Measurements from ENCODE around the gene SH3RF3.
"Not testable (repeated sequence)": the region's sequence is repeated elsewhere in the genome, so short reads cannot be mapped to it uniquely, and the experiment has no call there.

The SH3RF3 gene

DNA sequence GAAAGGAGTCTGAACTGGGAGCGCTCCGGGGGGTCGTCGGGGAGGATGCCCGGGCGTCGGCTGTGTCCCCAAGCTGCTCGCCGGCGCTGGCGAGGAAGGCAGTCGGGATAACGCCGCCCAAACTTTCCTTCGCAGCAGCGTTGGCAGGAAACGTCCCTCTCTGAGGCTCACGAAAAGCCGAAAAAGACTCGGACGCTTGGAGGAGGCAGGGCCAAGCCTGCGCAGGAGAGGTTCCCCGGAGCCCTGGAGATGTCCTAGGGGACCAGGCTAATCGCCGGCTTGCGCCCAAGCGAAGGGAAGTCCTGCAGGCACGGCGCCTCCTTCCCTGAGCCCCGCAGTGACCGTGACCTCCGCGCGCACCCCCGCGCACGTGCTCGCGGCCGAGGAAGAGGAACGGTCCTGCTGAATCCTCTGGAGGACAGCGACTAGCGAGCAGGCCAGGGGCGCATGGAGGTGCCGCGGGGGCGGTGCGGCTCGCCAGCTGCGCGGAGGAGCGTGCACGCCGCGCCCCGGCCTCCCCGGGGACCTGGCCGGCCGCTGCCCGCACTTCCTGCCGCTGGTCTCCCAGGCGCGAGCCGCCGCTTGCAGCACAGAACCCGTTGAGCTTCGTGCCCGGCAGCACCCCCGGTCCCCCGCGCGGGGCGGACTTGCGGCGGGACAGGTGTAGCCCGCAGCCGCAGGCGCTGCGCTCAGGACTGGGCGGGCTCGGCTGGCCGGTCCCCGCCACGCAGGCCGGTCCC, at the start of gene SH3RF3:
TSS of gene SH3RF3 (plus strand) at position 590 of the 740 bp plus-strand sequence.
- in situ Hi-C loops (cut with HindIII; ENCODE audit: low sequenced_read_pairs), result no loop called here

DNA sequence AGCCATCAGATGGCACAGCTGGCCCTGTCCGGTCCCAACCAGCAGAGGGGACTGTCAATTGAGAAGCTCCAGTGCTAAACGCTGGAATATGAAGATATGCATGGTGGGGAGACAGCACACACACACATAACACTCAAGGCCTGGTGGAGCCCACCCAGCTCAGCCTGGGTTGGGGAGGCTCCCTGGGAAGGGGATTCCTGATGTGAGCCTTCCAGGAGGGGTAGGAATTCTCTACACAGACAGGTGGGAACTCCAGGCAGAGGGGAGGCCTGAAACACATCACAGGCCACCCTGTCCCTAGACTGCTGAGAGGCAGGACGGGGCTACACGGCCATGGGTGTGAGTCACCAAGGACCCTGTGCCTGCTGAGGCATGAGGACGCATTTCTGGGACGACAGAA, 49.4 kb upstream of the SH3RF3 start:
- in situ Hi-C loops (cut with HindIII; ENCODE audit: low sequenced_read_pairs), result no loop called here

DNA sequence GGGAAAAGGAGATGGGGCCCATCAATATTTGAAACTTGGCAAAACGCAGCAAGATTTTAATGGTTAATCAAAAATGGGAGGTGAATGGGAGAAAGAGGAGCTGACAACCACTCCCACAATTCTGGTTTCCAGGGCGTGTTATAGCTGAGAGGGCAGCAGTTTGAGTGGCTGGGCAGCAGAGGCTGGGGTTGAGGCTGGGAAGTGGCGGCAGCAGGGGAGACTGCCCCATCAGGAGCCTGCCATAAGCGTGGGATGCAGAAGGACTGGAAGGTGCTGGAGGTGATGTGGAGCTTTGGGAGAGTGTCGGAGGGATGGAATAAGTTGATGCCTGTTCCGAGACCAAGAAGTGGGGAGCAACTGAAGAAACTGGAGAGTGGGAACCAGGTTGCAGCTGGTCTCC, 48.9 kb upstream of the SH3RF3 start:
- in situ Hi-C loops (cut with HindIII; ENCODE audit: low sequenced_read_pairs), result no loop called here

DNA sequence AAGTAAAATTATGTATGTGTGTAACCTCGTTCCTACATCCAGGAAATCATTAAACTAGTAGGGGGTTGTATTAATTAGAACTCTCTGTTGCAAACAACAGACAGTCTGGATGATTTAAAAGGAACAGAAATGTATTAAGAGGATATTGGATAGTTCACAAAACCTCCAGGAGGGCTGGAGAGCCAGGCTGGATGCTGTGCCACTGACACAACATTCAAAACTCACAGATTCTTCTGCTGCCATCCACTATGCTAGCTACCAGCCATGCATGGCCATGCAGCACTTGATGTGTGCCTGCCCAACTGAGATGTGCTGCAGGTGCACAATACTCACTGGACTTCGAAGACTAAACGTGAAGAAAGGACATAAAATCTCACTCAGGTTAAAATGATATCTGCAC, 48.2 kb upstream of the SH3RF3 start:
- in situ Hi-C loops (cut with HindIII; ENCODE audit: low sequenced_read_pairs), result no loop called here

DNA sequence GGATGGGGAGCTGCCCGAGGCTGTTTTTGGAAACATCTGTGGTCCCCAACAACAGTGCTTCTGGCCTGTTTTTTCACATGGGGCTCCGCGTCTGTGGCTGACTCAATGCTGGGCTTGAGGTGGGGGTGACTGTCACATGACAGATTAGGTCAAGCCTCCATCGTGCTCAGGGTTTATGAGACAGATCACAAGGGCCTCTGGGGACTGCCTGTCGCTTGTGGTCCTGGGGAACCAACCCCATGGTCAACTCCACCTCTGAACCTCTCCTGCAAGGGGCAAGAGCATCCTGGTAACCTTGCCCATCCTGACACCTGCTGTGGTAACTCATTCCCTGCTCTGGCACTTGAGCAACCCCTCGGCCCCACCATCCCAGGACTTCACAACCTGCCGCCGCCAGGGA, 47.6 kb upstream of the SH3RF3 start:
- in situ Hi-C loops (cut with HindIII; ENCODE audit: low sequenced_read_pairs), result no loop called here

DNA sequence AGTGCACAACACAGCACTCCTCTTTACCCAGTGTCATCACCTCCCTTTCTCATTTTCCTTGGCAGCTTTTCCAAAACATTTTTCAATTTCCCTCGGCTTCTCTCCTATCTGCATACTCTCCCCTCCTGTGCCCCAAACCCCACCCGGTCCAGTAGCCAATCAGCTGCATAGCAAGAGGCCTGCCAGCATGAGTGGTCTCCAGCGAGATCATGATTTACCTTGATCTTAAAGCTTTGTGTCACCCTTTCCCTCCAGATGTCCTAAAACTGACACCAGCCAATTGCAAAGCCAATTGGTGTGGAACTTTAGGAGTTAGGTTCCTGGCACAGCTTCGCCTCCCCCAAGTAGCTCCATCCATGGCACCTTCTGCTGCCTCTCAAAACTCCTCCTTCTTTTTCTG, 45.2 kb upstream of the SH3RF3 start:
- in situ Hi-C loops (cut with HindIII; ENCODE audit: low sequenced_read_pairs), result no loop called here

DNA sequence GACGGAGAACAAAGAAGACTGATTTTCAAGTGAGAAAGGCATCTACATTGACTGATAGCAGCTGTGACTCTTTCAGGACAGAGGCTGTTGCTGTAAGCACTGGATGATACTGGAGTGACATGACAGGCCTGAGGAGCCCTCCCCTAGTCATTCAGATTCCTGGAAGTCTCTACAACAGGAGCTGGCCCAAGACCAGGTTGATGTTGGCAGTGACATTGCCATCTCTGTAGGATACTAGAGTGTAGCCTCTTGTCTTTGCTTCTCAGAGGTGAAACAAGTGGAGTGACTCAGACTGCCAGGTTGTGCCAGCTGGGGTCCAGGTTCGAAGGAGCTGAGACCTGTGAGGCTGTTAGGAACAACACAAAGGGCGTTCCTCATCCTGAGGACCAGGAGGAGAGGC, 44.7 kb upstream of the SH3RF3 start:
- in situ Hi-C loops (cut with HindIII; ENCODE audit: low sequenced_read_pairs), result no loop called here

DNA sequence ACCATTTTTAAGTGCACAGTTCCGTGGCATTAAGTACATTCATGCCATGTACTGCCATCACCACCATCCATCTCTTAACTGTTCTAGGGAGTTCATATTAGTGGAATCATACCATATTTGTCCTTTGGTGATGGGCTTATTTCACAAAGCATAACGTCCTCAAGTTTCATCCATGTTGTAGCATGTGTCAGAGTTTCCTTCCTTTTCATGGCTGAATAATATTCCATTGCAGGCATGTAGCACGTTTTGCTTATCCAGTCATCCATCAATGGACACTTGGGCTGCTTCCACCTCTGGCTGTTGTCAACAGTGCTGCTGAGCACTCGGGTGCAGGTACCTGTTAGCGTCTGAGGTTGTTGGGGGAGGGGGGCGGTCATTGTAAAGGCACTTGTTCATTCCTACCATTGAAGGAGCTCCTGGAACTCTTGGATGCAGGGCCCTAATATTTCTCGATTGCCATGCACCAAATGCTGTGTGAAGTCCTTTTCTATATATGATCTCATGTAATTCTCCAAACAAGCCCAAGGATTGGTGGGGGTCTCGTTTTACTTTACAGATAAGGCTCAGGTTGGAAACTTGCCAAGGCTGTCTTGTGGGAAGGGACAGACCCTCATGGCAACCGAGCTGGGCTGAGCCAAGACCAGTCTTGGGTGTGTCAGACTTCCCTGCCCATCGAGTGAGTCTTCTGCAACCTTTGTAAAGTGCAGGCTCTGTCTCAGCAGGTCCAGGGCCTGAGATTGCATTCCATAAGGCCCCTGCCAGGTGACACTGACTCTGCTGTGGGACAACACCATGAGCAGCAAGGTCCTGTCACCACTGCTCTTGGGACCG, 42.9 kb upstream of the SH3RF3 start:
- in situ Hi-C loops (cut with HindIII; ENCODE audit: low sequenced_read_pairs), result no loop called here

DNA sequence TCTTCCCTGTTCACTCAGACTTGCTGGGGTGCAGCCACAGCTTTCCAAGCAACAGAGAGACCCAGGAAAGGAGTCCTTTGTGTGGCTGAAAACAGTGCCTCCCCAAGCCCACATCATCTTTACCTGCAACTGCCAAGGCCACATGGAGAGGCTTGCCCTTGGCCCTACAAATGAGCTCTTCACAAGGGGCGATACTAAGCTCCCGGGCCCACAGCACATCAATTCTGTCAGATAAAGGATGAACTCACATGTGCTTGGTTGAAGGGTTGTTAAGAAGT, 42.3 kb upstream of the SH3RF3 start:
- in situ Hi-C loops (cut with HindIII; ENCODE audit: low sequenced_read_pairs), result no loop called here

DNA sequence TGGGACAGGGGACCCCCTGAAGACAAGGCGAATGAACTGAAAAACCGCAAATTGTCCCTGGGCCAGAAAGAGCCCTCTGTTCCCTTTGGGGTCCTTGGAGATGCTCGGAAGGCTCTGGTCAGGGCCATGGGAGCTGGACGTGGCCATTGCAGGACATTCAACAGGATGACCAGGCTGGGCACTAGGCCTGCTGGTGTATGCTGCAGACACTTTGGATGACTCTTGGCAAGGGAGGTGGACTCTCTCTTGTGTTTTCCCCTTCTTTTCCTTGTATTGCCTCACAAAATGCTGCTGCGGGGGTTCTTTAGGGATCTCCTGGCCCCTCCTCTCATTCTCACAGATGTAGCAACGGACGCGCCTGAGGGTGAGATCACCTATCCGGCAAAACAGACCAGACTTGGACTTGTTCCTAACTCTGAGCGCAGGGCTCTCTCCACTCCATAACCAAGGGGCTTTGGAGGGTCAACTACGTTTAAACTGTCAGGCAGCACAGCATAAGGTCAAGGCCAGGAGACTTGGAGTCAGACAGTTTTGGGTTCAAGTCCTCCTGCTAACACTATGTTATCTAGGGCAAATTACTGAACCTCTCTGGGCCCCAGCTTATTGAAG, 41.8 kb upstream of the SH3RF3 start:
- in situ Hi-C loops (cut with HindIII; ENCODE audit: low sequenced_read_pairs), result no loop called here

DNA sequence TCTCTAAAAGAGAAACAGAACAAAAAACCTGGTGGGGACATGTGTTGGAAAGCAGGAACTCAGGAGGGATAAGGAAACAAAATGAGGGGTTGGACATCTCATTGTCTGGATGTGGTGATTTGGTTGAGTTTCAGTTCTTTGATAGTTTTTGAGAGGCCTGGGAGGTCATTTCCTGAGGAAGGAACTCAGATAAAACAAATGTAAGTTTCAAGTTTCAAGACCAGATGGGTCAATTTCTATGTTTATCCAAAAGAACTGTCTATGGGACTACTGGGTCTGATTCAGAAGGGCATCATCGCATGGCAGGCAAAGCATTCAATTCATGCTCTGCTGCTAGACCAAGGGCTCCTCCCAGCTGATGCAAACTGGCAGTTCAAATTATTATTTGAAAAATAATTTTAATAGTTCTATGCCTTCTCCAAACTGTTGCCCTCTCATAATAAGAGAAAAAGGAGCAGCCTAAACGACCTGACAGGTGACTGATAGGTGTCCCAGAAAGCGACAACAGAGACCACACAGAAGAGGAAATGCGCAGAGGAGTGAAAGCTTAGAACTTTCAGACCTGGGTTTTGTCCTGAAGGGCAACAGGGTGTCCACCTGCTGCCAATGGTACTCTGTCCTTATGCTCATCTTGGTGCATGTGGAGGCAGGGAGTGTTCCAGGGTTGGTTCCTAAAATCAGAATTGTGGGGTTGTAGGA, 39.3 kb upstream of the SH3RF3 start:
- in situ Hi-C loops (cut with HindIII; ENCODE audit: low sequenced_read_pairs), result no loop called here

DNA sequence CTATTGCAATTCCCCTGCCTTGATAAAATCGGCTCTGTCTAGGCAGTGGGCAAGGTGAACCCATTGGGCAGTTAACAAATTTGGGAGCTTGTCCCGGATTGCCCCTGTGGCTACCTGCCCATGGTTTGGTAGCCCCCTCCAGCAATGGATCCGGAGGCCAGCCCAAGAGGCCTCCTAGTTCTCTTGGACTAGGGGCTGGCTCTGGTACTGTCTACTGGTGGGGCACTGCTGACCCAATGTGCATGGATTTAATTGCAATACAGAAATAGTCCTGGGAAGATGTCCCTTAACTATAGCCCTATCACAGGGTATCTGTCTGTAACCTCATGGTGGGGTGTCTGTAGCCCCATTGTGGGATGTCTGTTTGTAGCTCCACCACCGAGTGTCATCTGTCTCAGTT, 37.5 kb upstream of the SH3RF3 start:
- in situ Hi-C loops (cut with HindIII; ENCODE audit: low sequenced_read_pairs), result no loop called here

DNA sequence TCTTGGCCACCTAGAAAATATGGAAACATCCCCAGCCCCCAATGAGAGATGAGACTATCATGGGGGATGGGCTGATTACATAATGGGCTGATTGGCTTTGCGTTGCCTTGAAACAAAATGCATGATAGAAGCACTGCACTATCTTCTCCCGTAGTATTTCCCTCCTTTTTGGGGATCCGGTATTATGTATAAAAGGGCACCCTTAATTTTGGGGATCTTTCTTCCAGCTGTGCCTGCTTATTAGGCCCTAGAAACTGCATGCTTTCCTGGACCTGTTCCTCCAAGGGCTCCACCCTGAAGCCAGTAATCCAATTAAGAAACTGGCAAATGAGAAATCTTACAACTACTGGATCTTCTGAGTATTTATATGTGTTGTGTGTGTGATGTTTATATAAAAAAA, 34.9 kb upstream of the SH3RF3 start:
- in situ Hi-C loops (cut with HindIII; ENCODE audit: low sequenced_read_pairs), result no loop called here

DNA sequence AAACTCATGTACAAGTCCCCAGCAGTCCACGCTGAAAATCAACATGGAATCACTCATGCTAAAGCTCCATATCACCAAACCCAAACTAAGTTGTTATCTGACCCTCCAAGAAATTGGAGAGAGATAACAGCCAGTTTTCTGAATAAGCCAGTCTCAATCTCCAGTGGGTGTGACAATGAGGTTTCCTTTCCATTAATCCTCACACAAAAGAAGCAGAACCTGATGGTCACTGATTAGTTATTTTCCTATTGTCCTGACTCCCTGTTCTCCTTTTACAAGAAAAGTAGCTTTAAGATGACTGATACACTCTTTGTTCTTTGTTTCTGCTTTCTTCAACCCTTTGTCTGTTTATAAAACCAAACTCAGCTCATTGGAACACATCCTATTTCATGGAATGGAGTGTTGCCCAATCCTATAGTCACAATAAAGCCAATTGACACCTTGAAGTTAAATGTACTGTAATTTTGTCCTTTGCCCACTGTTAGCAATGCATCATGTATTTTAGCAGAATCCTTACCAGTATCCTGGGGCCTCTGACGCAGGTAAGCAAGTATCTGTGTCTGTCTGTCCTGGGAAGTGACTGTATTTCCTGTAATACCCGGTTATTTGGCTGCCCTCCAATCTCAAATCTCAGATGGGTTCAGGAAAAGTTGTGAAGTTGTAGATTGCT, 30.6 kb upstream of the SH3RF3 start:
- in situ Hi-C loops (cut with HindIII; ENCODE audit: low sequenced_read_pairs), result no loop called here

DNA sequence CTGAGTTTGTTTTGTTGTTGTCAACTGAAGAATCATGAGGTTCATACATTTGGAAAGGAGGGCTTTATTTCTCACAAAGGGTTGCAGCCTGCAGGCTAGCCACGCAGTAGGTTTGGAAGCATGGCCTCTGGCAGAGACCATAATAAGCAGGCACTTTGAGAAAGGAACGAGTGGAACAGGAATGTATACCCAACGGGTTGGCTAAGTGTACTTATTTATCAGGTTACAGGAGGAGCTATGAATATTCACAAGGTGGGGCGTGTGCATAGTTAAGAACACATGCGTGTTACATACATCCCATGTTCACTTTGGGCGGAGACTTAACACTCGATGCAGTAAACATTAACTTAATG, 30.1 kb upstream of the SH3RF3 start:
- in situ Hi-C loops (cut with HindIII; ENCODE audit: low sequenced_read_pairs), result no loop called here

DNA sequence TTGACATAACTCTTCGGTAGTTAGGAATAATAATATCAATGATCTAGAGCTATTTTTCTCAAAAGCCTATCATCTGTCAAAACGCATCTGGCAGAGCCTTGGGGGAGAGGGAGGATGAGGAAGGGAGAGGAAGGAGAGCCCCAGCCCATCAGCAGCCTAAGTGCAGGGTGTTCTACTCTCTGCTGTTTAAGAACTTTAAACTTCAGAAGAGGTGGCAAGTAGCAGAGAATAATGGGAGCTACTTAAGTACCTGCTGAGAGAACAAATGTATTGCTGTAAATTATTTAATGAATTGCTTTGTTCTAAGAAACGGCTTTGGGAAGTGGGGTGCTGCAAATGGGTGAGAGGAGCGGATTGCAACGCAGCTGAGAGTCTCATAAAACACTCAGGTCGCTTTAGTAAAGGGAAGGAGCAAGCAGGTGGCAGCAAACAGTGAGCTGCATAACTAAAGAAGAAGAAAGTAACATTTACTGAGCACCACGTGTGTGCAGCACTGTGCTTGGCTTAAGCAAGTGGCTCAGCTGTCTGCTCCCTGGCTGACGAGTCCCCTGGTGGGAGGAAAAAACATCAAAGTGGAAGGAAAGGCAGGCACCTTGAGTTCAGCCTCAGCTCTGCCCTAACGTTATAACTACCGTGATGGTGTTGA, 26.3 kb upstream of the SH3RF3 start:
- in situ Hi-C loops (cut with HindIII; ENCODE audit: low sequenced_read_pairs), result no loop called here

DNA sequence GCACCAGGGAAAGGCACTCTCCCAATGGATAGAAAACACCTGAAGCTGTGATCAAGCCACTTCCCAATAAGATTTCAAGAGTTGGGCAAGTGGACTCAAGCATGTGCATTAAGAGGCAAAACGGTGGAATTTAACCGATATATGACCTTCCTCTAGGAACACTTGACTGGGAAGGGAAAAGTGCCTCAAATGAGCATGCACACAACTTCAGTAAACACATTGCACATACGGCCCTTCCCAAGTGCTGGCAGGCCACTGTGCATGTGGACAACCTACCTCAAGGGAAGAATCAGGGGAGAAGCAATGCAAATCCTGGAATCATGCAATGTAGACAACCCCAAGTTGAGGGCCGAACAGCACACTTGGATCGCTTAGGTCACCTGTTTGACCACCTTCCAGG, 23.9 kb upstream of the SH3RF3 start:
- in situ Hi-C loops (cut with HindIII; ENCODE audit: low sequenced_read_pairs), result no loop called here

DNA sequence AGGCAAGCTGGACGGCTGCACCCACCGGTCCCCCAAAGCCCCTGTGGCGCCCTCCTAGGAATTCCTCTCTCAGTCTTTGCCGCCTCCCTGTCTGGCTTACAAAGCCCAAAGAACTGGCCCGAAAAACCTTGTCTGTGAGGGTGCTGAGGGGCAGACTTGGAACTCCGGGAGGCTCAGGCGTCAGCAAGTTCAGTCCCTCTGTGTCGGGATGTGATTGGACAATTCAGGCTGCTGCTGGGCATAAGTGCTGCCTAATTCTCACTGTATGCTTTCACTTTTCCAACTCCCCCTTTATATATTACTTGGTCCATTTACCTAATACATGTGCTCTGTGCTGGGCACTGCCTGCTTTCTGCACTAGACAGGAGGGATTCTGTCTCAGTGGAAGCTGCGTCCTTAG, 20.3 kb upstream of the SH3RF3 start:
- in situ Hi-C loops (cut with HindIII; ENCODE audit: low sequenced_read_pairs), result no loop called here

DNA sequence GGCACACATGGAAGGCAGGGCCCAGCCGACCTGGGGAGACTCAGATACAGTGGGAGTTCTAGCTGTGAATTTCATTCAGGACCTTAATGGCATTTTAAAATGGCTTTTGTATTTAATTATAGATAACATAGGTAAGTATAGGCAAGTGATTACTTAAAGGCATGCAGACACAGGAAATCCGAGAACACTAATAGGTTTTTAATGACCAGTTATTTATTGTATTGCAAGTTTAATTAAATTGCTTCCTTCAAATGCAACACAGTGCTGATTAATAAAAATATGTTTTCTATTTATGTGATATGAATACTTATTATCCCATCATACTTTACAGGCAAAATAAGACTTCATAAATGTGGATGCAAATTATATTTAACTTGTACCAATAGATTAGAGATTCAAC, 19.7 kb upstream of the SH3RF3 start:
- in situ Hi-C loops (cut with HindIII; ENCODE audit: low sequenced_read_pairs), result no loop called here

DNA sequence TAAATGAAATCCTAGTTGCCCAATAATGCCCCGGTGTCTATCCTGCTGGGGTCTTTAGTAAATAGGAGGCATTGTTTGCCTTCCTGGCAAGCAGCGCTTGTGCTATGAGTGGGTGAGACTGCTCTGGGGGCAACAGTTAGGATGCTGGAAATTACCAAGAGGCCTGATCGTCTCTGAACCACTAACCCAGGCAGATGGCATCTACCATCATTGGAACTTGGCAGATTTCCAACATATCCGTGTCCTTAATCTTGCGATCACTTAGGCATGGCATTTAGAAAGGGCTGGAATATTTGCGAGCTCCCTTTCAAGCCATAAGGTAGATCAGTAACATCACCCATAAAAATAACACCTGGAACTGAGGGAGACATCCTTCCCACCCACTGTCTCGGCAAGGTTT, 18.8 kb upstream of the SH3RF3 start:
- in situ Hi-C loops (cut with HindIII; ENCODE audit: low sequenced_read_pairs), result no loop called here

DNA sequence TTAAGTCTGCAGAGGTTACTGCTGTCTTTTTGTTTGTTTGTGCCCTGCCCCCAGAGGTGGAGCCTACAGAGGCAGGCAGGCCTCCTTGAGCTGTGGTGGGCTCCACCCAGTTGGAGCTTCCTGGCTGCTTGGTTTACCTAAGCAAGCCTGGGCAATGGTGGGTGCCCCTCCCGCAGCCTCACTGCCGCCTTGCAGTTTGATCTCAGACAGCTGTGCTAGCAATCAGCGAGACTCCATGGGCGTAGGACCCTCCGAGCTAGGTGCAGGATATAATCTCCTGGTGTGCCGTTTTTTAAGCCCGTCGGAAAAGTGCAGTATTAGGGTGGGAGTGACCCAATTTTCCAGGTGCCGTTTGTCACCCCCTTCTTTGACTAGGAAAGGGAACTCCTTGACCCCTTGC, 11.8 kb upstream of the SH3RF3 start:
- in situ Hi-C loops (cut with HindIII; ENCODE audit: low sequenced_read_pairs), result not testable (repeated sequence)
